HCT116 (cell line): ENCODE measurements around the gene SPATA21. TPM values are rescaled to one million over a fixed set of nuclear protein-coding genes. Genes with fewer than 3 reads are reported as not detected.

ENCODE experiments used
- ATAC-seq: fragments of 200-7000 bp; cut with Tn5 transposase; 2 replicates; pipeline ENCODE4 v1.9.1; 2020; ENCODE audit warnings: mild to moderate bottlenecking, moderate library complexity
- BruUV-seq: library from RNA; stranded (reverse); fragments of 400-500 nt; replicated peaks from 2 replicates; lab custom pipeline; 2021; lab: Mats Ljungman, UMichigan
- CTCF ChIA-PET: fragments of 300-600 bp; sonication (Branson Sonifier 250); formaldehyde crosslinking; loops from one replicate; lab custom pipeline; 2021; ENCODE audit warnings: antibody characterized with exemption; lab: Charles Lee
- POLR2A ChIA-PET: fragments of 300-600, 350-600 bp; sonication (Branson Sonifier 250); formaldehyde crosslinking; loops from one replicate; lab custom pipeline; 2021; ENCODE audit warnings: antibody characterized with exemption; lab: Charles Lee
- RAD21 ChIA-PET, 2 experiments: fragments of 300-600 bp; sonication (Branson Sonifier 250); formaldehyde crosslinking; loops; one replicate each; lab custom pipeline; 2023; ENCODE audit warnings: low total read pairs in 2 of 2; ENCODE audit not compliant: uncharacterized antibody in 2 of 2, unreplicated experiment in 2 of 2, low non-redundant PET in 1 of 2; lab: Charles Lee
- DNase-seq: peaks from one replicate; pipeline ENCODE4 v3.0.0-alpha.2; 2010; ENCODE audit warnings: low read depth, low spot score
- H2AFZ ChIP-seq: fragments of 200-600 bp; shearing (Covaris generic), sonication (generic); 2 replicates; pipeline ENCODE4 v1.6.1; 2017; ENCODE audit warnings: low read depth, mixed run types, mixed read lengths, antibody characterized with exemption, low read length; ENCODE audit not compliant: poor library complexity, severe bottlenecking
- H3K27ac ChIP-seq: 2 replicates; pipeline ENCODE4 v1.5.1; 2012; ENCODE audit warnings: low read depth, low read length
- H3K27me3 ChIP-seq: fragments of 200-600 bp; sonication (generic); 2 replicates; pipeline ENCODE4 v1.6.1; 2016; ENCODE audit warnings: mixed run types, low read length, mixed read lengths; ENCODE audit not compliant: insufficient read depth
- H3K36me3 ChIP-seq, 2 experiments: fragments of 200-500 bp in 1 of 2; fragments of 200-600 bp in 1 of 2; sonication (Bioruptor generic) in 1 of 2; sonication (generic) in 1 of 2; 2 replicates each; pipeline versions ENCODE4 v1.5.1 to v1.6.1; 2014 to 2016; ENCODE audit warnings: low read length in 2 of 2, inconsistent platforms in 1 of 2, mixed read lengths in 1 of 2, mixed run types in 1 of 2; ENCODE audit not compliant: insufficient read depth in 2 of 2, control insufficient read depth in 1 of 2
- H3K4me1 ChIP-seq, 2 experiments: fragments of 200-600 bp in 1 of 2; sonication (generic) in 1 of 2; 2 replicates each; pipeline versions ENCODE4 v1.5.1 to v1.6.1; 2012 to 2017; ENCODE audit warnings: low read length in 2 of 2, inconsistent platforms in 1 of 2, mild to moderate bottlenecking in 1 of 2, mixed read lengths in 1 of 2, mixed run types in 1 of 2, moderate library complexity in 1 of 2; ENCODE audit not compliant: insufficient read depth in 2 of 2, control insufficient read depth in 1 of 2
- H3K4me2 ChIP-seq: fragments of 200-600 bp; sonication (generic); 2 replicates; pipeline ENCODE4 v1.6.1; 2017; ENCODE audit warnings: mixed run types, low read length, mixed read lengths
- H3K4me3 ChIP-seq, 2 experiments: fragments of 200-600 bp in 1 of 2; sonication (generic) in 1 of 2; replicated peaks in 1 of 2; 2 replicates each; pipeline ENCODE4 v1.5.1; 2011 to 2016; ENCODE audit warnings: low read length in 2 of 2, control low read depth in 1 of 2, low read depth in 1 of 2, mild to moderate bottlenecking in 1 of 2, mixed read lengths in 1 of 2, mixed run types in 1 of 2
- H3K79me2 ChIP-seq: fragments of 200-600 bp; sonication (generic); 2 replicates; pipeline ENCODE4 v1.6.1; 2017; ENCODE audit warnings: mild to moderate bottlenecking, mixed run types, low read length, moderate library complexity, mixed read lengths; ENCODE audit not compliant: insufficient read depth
- H3K9ac ChIP-seq: fragments of 200-600 bp; sonication (generic); 2 replicates; pipeline ENCODE4 v1.6.1; 2016; ENCODE audit warnings: low read length, mixed read lengths
- H3K9me2 ChIP-seq: fragments of 200-600 bp; sonication (generic), shearing (Covaris generic); 2 replicates; pipeline ENCODE4 v1.6.1; 2017; ENCODE audit warnings: mixed run types, mild to moderate bottlenecking, moderate library complexity; ENCODE audit not compliant: insufficient read depth
- H3K9me3 ChIP-seq, 2 experiments: fragments of 200-500 bp in 1 of 2; fragments of 200-600 bp in 1 of 2; sonication (Bioruptor generic) in 1 of 2; sonication (generic) in 1 of 2; 2 replicates each; pipeline ENCODE4 v1.6.1; 2014 to 2017; ENCODE audit warnings: low read length in 2 of 2, mixed read lengths in 2 of 2, inconsistent platforms in 1 of 2, low read depth in 1 of 2, mild to moderate bottlenecking in 1 of 2, mixed run types in 1 of 2, moderate library complexity in 1 of 2; ENCODE audit not compliant: control insufficient read depth in 1 of 2, insufficient read depth in 1 of 2
- H4K20me1 ChIP-seq: fragments of 200-600 bp; sonication (generic), shearing (Covaris generic); 2 replicates; pipeline ENCODE4 v1.6.1; 2017; ENCODE audit warnings: mixed run types, mild to moderate bottlenecking, moderate library complexity; ENCODE audit not compliant: insufficient read depth
- ATF3 ChIP-seq: IDR thresholded peaks from 2 replicates; pipeline ENCODE4 v1.6.1; 2012
- CBX3 ChIP-seq: IDR thresholded peaks from 2 replicates; pipeline ENCODE4 v1.6.1; 2012; ENCODE audit warnings: low read depth
- EGR1 ChIP-seq: IDR thresholded peaks from 2 replicates; pipeline ENCODE4 v1.6.1; 2012; ENCODE audit warnings: low read depth
- FOSL1 ChIP-seq: IDR thresholded peaks from 2 replicates; pipeline ENCODE4 v1.6.1; 2012; ENCODE audit warnings: low read depth
- JUND ChIP-seq: IDR thresholded peaks from 2 replicates; pipeline ENCODE4 v1.6.1; 2012
- MAX ChIP-seq: IDR thresholded peaks from 2 replicates; pipeline ENCODE4 v1.6.1; 2012
- POLR2A ChIP-seq: IDR thresholded peaks from 2 replicates; pipeline ENCODE4 v1.7.0; 2011; ENCODE audit warnings: borderline replicate concordance; ENCODE audit not compliant: insufficient read depth, insufficient read length; ENCODE audit errors: extremely low read depth
- POLR2AphosphoS5 ChIP-seq: IDR thresholded peaks from 2 replicates; pipeline ENCODE4 v1.6.1; 2011; ENCODE audit warnings: mild to moderate bottlenecking, low read depth, low read length, moderate library complexity
- RAD21 ChIP-seq: IDR thresholded peaks from 2 replicates; pipeline ENCODE4 v1.6.1; 2012; ENCODE audit warnings: low read depth, mild to moderate bottlenecking
- SIN3A ChIP-seq: IDR thresholded peaks from 2 replicates; pipeline ENCODE4 v1.6.1; 2012; ENCODE audit warnings: low read depth
- SRF ChIP-seq: IDR thresholded peaks from 2 replicates; pipeline ENCODE4 v1.6.1; 2012; ENCODE audit warnings: low read depth
- TCF7L2 ChIP-seq: IDR thresholded peaks from 2 replicates; pipeline ENCODE4 v1.7.0; 2011; ENCODE audit warnings: borderline replicate concordance, inconsistent platforms; ENCODE audit not compliant: insufficient read depth, insufficient read length; ENCODE audit errors: extremely low read depth
- ZBTB33 ChIP-seq: IDR thresholded peaks from 2 replicates; pipeline ENCODE4 v1.6.1; 2011; ENCODE audit warnings: mild to moderate bottlenecking, low read length, moderate library complexity; ENCODE audit not compliant: insufficient replicate concordance; ENCODE audit errors: extremely low read depth
- intact Hi-C: fragments of 100-400 bp; cut with micrococcal nuclease; formaldehyde crosslinking; loops from 2 replicates; pipeline ENCODE4 v1.10.0; 2022
- total RNA-seq: library from RNA; stranded (reverse); gene quantifications from one replicate; pipeline ENCODE4 v1.2.1, GENCODE V29; 2021; ENCODE audit not compliant: unreplicated experiment

SPATA21 gene
- total RNA-seq, 1 experiment from 2014 or later: not detected

- DNase-seq (no peak), ATAC-seq (no peak)
- Histone ChIP-seq H3K4me1 (peaks cover 0 to 3% of the 10 kb centered on the region in 2 experiments; a peak in 1 of 4 replicates), H3K79me2 (peaks cover 31% of the 10 kb centered on the region), H3K9ac (no peak overlapping the region), H3K4me3 (no peak overlapping the region), H3K36me3 (peaks cover 35 to 42% of the 10 kb centered on the region in 2 experiments), H3K9me2 (no peaks in the 10 kb centered on the region), H3K4me2 (no peak overlapping the region), H4K20me1 (no peaks in the 10 kb centered on the region), H3K27ac (no peak overlapping the region), H3K9me3 (no peaks in the 10 kb centered on the region), H3K27me3 (no peaks in the 10 kb centered on the region), H2AFZ (no peak overlapping the region)
- ChIA-PET CTCF (no interaction called here), POLR2A (no interaction called here), RAD21 (no interaction called here)
- TF ChIP-seq TCF7L2: no peak
- TF ChIP-seq ZBTB33: no peak
- no peak for TF ChIP-seq MAX
- no peak for TF ChIP-seq CBX3
- no peak for TF ChIP-seq POLR2A
- TF ChIP-seq JUND: no peak
- no TSS peak for BruUV-seq
- intact Hi-C loops: no loop called here
These were observed 8.9 kb upstream of the SPATA21 start for GRCh38 chr1:16446116-16446515.

GRCh38 chr1:16445052-16445451, 7.8 kb upstream of the SPATA21 start:
- Histone ChIP-seq H3K4me3 (no peak overlapping the region), H3K79me2 (peaks cover 37% of the 10 kb centered on the region), H3K4me2 (no peak overlapping the region), H3K9ac (no peak overlapping the region), H3K27ac (no peak overlapping the region), H3K27me3 (no peaks in the 10 kb centered on the region), H3K36me3 (peaks cover 29 to 37% of the 10 kb centered on the region in 2 experiments), H4K20me1 (no peaks in the 10 kb centered on the region), H3K4me1 (peaks cover 3 to 7% of the 10 kb centered on the region in 2 experiments; a peak in 3 of 4 replicates), H3K9me3 (no peaks in the 10 kb centered on the region), H2AFZ (no peak overlapping the region), H3K9me2 (no peaks in the 10 kb centered on the region)
- POLR2A ChIA-PET: no interaction called here
- intact Hi-C loops: no loop called here
- CTCF ChIA-PET: no interaction called here
- no peak for DNase-seq
- no peak for ATAC-seq
- BruUV-seq: no TSS peak
- RAD21 ChIA-PET: no interaction called here
- TF ChIP-seq JUND (no peak), MAX (no peak), EGR1 (no peak), FOSL1 (no peak), ZBTB33 (no peak), CBX3 (no peak), POLR2AphosphoS5 (no peak), TCF7L2 (no peak), ATF3 (no peak), RAD21 (no peak), SIN3A (no peak), SRF (no peak)
